Ureter (tissue), 1 donor: ENCODE results near the gene SUPT3H. TPM values are rescaled to one million over a fixed set of nuclear protein-coding genes. Genes with fewer than 3 reads are reported as not detected.
"Not testable (repeated sequence)": the region's sequence is repeated elsewhere in the genome, so short reads cannot be mapped to it uniquely, and the experiment has no call there.

Source experiments
- DNase-seq: peaks from one replicate; pipeline ENCODE4 v3.0.0-alpha.2; 2020; ENCODE audit warnings: low spot score
- total RNA-seq: library from RNA; stranded (reverse); gene quantifications from one replicate; pipeline ENCODE4 v1.2.4, GENCODE V29; 2023
- donor health status: DM: yes; HTN: yes; CAD: no.

Gene SUPT3H
- total RNA-seq, 1 donor from 2014 or later = 17.8 TPM

DNA sequence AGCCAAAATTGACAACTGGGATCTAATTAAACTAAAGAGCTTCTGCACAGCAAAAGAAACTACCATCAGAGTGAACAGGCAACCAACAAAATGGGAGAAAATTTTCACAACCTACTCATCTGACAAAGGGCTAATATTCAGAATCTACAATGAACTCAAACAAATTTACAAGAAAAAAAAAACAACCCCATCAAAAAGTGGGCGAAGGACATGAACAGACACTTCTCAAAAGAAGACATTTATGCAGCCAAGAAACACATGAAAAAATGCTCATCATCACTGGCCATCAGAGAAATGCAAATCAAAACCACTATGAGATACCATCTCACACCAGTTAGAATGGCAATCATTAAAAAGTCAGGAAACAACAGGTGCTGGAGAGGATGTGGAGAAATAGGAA is 310.3 kb downstream of the SUPT3H start:
- not testable (repeated sequence) for DNase-seq

DNA sequence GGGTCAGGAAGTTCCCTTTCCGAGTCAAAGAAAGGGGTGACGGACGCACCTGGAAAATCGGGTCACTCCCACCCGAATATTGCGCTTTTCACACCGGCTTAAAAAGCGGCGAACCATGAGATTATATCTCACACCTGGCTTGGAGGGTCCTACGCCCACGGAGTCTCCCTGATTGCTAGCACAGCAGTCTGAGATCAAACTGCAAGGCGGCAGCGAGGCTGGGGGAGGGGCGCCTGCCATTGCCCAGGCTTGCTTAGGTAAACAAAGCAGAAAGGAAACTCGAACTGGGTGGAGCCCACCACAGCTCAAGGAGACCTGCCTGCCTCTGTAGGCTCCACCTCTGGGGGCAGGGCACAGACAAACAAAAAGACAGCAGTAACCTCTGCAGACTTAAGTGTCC is 315.1 kb downstream of the SUPT3H start:
- not testable (repeated sequence) for DNase-seq

DNA sequence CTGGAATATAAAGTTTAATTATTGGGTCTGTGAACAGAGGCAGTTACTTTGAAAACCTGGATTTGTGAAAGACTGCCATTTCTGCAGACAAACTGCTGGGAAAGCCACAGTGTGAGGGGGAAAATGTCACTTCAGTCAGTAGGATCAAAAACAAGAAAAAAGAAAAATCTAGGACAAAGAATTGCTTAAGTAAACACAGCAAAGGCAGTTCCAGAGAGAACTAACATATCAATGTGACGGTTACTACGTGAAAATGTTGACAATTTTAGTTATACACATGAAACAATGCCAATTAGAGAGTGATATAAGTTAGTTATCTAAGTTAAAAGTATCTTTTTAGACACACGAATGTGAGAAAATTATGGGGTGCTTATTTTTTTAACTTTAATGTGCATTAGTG is 320.0 kb downstream of the SUPT3H start:
- DNase-seq = no peak

DNA sequence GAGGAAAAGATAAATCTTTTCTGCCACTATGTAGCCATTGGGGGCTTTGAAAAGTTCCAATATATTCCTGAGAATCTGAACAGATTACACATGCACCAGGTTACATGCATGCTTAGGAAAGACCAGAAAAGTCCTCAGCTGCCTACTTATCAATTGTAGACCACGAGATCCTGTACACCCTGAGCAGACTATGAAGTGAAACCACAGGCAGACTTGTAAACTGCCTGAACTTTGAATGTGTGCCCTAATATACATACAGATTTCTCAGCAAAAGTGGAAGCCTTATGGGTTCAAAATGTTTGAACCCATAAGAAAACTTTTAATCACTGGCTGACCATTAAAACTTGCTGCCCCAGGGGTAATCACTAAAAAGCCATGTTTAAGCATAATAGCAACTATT is 323.1 kb downstream of the SUPT3H start:
- DNase-seq = no peak

DNA sequence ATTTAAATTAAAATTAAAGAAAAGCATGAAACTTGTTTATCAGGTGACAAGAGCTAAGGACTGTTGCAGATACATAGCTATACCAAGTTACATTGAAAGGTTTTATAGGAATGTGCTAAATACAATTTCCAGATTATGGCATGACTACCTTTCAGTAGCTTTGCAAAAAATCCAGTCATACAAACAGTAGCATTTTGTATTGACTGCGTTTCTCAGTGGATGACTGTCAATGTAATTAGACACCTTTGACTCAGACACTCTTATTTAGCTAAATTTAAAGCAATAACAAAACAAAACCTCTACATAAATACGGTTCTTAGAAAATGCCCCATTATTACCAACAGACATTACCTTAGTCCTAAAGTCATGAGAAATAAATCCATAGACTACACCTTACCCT is 325.4 kb downstream of the SUPT3H start:
- DNase-seq = no peak

DNA sequence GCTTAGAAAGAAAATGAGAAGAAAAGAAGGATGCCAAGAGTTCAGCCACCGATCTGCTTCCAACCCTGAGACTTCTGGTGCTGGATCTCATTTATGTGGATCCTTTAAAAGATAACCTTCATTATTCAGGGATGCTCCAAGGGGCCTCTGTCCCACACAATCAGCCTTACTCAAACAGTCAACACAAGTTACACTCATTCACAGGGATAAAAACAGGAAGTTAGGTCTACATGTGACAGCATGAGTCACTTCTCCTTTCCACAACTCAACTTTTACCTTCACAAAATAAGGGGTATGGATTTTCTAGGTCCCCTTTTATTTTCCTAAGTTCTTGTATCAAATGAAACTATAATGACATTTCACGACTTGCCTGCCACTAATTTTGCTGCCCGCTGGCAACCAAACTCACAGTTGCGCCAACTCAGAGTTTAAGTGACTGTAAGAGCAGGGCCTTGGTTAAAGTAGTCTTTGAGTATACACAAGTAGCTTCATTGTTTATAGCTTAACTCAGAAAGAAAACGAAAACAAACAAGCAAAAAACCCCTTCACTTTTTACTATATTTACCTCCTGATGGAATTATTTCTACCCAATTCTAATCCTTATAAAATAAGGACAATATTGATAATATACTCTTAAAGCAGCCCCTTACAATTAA is 328.4 kb downstream of the SUPT3H start:
- DNase-seq = no peak

DNA sequence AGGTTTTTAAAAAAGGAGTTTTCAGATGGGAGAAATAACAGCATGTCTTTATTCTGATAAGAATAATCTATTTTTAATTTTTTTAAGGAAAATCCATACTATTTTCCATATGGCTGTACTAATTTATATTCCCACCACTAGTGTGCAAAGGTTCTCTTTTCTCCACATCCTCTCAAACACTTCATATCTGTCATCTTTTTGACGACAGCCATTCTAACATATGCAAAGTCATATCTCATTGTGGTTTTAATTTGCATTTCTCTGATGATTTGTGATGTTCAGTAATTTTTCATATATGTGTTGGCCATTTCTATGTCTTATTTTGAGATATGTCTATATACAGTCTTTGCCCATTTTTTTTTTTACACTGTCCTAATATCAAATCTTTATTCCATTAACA is 330.2 kb downstream of the SUPT3H start:
- DNase-seq = no peak

DNA sequence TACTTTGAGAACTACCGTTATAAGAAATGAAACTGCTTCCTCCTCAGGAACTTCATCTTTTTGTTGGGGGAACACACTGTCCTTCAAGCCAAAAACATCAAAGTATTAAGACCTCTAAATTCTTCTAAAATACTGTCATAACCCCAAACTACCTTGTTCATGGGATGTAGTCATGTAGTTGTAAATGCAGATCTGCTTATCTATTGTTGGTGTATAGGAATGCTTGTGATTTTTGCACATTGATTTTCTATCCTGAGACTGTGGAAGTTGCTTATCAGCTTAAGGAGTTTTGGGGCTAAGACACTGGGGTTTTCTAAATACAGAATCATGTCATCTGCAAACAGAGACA is 332.5 kb downstream of the SUPT3H start:
- DNase-seq = no peak

DNA sequence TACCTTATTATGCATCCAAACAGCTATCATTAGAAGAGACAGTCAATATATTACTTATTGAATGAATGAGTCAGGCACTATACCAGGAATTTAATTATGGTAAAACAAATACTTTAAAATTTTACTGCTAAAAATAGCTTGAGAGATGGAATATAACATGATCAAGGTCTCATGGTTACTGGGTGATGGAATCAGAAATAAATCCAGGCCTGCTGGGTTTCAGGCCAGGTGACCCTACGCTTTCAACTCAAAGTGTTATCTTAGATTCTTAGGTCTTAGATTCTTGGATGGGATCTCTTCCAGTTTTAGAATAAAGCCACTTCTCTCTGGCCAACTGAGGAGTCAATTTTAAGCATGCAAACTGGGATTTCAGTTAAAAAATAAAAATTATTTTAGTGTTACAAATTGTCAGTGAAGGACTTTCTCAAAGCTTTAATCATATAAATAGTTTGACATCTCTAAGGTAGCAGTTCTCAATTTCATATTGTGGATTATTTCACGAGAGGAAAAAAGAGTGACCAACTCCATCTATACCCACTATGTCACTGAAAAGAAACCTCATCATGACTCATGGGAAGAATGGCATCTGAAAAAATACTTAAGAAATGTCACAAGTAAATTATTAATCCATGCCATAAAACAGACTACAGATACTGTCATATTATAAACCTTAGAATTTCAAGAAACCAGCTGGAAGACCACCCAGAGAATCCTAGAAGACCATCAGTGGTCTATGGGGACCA is 333.1 kb downstream of the SUPT3H start:
- DNase-seq = no peak

DNA sequence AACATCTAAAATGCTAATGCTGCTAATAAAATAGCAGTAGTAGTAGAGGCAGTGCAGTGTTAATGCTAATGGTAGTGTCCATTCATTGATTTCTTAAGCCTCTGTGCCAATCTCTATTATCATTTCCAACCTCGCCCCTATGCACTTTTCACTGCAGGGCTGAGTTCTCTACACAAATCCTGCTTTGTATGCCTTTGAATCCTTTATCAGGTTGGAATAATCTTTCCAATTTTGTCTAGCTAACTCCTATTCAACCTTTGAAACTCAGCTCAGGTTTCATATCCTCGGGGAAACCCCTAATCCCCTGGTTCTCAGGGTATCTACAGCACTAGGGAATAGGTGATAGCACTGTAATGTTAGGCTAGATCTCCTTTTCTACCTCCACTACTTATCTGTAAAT is 333.6 kb downstream of the SUPT3H start:
- no peak for DNase-seq

DNA sequence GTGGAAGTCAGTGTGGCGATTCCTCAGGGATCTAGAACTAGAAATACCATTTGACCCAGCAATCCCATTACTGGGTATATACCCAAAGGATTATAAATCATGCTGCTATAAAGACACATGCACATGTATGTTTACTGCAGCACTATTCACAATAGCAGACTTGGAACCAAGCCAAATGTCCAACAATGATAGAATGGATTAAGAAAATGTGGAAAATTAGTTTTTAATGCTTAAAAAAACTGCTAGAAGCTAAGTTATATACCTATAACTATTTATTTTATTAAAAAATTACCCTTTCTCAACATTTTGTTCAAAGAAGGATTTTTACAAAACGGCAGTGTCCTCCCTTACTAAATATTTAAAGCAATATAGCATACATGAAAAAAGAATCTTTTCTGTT is 335.1 kb downstream of the SUPT3H start:
- not testable (repeated sequence) for DNase-seq

DNA sequence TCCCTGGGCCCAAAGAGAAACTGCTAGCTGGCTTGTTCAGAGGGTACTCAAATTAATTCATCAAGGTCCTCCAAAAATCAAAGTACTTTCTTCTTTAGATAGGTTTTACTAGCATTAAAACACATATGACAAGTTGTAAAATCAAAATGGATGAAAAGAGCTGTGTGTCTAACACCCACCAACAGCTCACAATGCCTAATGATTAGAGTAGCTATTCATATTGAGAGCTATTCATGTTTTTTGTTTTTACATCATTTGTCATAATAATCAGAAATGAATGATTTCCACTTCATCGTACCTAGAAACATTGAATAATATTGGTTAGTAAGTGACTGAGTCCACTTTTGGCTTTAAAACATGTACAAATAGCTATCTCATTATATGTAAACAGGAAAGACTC is 339.5 kb downstream of the SUPT3H start:
- DNase-seq = no peak

DNA sequence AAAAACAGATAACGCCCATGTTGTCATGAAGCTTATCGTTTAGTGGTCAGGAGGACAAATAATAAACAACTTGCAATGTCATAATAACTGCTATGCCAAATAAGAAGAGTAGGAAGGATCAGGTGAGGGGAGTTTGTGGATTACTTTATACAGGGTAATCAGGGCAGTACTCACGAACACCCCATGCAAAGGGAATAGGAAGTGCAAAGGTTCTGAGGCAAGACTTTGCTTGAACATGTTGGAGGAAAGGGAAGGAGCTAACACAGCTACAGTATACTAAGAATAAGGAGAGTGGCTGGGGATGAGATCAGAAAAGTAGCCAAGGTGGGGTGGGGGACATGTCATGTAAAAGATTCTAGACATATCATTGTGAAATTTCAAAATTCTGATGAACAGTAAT is 341.6 kb downstream of the SUPT3H start:
- DNase-seq = no peak

DNA sequence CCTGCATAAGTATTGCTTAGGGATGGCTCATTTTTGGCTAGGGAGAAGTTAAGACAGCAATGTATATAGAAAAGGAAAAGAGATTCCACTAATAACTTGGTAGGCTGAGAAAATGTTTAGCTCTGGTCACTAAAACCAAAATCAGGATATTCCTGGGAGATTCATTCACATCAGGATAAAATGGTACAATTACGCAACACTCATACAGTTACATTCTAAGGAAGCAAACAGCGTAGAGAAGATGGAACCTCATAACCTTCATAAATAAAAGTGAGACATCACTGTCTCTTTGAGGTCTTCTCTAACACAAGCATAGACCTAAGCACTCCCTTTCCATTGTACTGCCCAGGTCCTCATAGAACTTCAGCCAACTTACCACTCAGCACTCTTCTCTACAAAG is 345.3 kb downstream of the SUPT3H start:
- DNase-seq = no peak

DNA sequence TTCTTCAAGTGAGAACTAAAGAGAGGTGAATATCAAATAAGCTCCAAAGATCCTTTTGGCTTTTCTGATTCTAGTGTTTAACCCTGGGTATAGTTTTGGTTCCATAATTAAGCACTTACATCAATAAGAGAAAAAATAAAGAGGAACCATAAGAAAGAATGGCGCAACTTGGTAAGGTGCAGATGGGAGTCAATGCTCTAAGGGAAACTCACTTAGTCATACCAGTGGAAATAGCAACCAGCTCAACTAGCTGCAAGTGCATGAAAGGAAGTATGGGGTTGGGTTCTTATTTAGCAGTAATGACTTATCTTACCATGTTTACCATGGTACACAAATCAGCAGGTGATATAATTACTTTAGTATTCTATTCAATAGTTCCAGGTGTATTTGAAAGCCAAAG is 346.1 kb downstream of the SUPT3H start:
- no peak for DNase-seq

DNA sequence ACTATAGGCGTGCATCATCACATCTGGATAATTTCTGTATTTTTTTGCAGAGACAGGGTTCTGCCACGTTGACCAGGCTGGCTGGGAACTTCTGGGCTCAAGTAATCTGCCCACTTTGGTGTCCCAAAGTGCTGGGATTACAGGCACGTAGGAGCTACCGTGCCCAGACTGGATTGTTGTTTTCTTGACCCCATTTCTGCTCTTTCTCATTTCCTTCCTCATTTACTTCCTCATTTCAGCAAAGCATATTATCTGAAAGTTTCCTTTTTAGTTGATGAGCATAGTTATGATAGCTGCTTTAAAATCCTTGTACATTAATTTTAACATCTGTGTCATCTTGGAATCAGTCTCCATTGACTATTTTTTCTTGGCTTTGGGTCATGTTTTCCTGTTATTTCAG is 350.6 kb downstream of the SUPT3H start:
- DNase-seq = no peak

DNA sequence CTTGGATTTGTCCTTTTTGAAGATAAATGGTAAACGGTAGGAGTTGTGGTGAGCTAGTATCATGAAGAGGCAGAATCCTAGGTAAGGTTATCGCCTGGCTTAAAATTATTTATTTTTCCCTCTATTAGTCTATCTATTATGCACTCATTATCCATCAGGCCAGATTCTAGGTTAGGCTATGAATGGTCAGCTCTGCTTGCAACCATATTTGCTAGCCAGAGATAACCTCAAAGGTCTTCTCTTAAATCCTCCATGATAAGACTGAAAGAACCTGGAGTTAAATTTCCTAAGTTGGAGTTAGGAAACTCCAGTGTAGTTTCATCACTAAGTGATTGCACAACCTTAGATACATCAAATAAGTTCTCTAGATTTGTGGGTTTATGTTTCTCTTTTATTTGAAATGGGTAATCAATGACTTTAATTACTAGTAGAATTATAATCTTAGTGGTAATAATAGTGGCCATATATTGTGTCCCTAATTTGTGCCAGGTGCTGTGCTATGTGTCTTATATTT is 351.7 kb downstream of the SUPT3H start:
- no peak for DNase-seq

DNA sequence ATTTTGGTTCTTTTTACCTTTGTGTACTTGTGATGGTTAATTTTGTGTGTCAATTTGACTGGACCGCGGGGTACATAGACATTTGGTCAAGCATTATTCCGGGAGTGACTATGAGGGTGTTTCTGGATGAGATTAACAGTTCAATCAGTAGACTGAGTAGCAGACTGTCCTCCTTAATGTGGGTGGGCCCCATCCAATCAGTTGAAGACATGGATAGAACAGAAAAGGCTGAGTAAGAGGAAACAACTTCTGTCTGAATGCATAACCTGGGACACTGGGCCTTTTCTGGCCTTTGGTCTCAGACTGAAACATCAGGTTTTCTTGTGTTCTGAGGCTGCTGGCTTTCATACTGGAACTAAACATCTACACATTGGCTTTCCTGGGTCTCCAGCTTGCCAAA is 353.1 kb downstream of the SUPT3H start:
- no peak for DNase-seq

DNA sequence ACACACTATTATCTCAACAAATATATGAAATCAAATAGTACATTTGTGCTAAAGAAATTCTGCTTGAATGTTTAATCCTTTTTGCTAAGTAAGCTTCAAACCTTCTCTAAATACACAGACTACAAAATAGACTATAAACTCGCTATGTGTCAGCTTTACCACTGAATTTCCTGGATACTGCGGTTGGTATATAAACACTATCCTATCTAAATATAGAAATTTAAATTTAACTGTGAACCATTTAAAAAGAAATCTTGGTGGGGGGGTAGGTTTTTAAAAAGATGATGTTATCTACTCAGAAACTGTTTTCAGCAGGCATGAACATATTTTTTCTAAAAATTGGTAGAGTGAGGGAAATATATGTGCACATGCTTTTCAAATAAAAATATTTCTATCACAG is 356.1 kb downstream of the SUPT3H start:
- no peak for DNase-seq

DNA sequence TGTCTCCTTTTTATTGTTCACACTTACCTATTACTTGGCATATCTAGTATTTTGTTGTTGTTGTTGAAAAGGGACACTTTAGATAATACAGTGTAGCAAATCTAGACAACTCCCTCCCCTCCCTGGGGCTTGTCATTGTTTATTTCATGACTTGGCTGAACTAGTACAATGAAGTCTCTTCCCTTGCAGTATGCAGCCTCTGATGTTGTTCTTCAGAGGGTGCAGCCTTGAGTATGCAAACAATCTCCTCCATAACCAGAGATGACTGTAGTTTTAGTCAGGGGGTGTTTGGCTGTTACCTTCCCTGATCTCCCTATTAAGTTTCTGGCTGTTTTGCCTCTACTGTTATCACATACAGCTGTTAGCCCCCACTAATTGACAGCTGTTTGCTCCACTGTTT is 365.0 kb downstream of the SUPT3H start:
- no peak for DNase-seq

DNA sequence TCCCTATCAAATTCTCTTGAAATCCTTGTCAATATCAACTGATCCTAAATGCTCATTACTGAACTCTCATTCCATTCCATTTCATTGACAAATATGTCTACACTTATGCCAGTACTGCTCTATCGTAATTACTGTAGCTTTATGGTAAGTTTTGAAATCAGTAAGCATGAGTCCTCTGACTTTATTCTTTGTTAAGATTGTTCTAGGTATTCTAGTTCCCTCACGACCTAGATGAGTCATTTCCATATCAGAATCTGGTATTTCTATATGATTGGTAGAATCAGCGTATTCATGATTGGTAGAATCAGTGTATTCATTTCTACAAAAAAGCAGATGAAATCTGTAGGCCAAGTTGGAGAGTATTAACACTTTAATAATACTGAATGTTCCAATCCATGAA is 368.2 kb downstream of the SUPT3H start:
- no peak for DNase-seq

DNA sequence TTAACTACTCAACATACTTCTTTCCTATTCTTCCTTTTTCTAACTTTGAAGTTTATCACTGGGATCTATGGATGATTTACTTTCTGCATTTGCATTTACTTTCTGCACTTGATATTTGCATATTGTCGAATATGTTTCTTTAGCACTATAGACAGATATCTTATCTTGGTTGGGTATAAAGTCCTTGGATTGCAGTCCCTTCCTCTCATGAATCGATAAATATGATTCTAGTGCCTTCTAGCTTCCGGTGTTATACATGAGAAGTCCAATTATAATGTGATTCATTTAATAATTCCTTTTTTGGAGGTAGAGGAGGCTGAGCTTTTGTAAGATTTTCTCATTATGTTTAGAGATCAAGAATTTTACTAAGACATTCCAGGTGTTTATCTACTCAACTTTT is 370.8 kb downstream of the SUPT3H start:
- no peak for DNase-seq

DNA sequence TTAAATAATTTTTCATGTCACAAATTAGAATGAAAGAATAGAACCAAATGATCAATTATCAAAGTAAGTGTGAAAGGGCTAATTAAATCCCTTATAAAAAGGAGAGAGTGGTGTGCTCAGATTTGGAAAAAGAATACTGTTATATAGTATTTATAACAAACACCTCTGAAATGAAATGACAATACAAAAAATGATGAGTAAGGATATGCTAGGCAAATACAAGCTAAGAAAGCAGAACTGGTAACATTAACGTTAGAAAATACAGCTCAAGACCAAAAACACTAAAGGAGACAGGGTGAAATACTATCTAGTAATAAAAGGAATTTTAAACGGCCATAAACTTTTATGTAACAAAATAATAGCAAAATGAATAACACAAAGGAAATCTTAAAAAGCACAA is 373.8 kb downstream of the SUPT3H start:
- no peak for DNase-seq

DNA sequence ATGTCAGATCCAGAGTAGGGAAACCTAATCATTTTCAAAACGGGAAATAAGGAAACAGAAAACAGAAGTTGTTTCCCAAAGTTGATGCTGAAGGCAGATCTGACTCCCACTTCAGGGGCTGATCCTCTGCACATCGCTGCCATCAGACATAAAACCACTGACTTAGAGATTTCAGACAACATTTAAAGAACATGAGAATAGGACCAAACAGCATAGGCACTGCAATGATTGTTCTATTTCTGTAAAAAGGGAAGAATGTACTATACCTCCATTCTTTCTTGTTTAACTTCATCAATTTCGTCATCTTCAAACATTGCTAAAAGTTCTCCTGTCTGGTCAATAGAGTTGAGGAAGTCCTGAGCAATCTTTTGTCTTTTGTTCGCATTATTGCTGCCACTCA is 374.3 kb downstream of the SUPT3H start:
- DNase-seq = no peak
